Endometrial microvascular endothelial cells (primary cell): ENCODE measurements around the gene ARHGAP26. TPM values are rescaled to one million over a fixed set of nuclear protein-coding genes. Genes with fewer than 3 reads are reported as not detected.

ENCODE experiments used
- in situ Hi-C: cut with HindIII; loops from 2 replicates; pipeline ENCODE4 v1.10.0; 2017; ENCODE audit warnings: low sequenced_read_pairs, low pct_unique_long_range_greater_than_20kb; ENCODE audit errors: inconsistent ontology term
- total RNA-seq: library from RNA; depleted of rRNA; stranded (reverse); fragments of >200 nt; gene quantifications from one replicate; pipeline ENCODE4 v1.2.3, GENCODE V29; 2015; ENCODE audit errors: inconsistent ontology term

Gene ARHGAP26
- total RNA-seq, 1 donor from 2014 or later: 20.4 TPM

GRCh38 chr5:143199161-143199560 lies 429.0 kb downstream of the ARHGAP26 start:
- in situ Hi-C loops: no loop called here

- in situ Hi-C loops: loop anchor here (25.0 kb wide), 2 partner anchors 188 to 612 kb away; partner anchors contain the start of gene HMHB1
Observed at GRCh38 chr5:143199843-143200242, 429.7 kb downstream of the ARHGAP26 start.

- in situ Hi-C loops: loop anchor here (25.0 kb wide), 2 partner anchors 189 to 611 kb away; partner anchors contain the start of gene HMHB1
Observed at GRCh38 chr5:143200781-143201398, 430.7 kb downstream of the ARHGAP26 start.

GRCh38 chr5:143201589-143201988 lies 431.4 kb downstream of the ARHGAP26 start:
- in situ Hi-C loops: loop anchor here (25.0 kb wide), 2 partner anchors 189 to 611 kb away; partner anchors contain the start of gene HMHB1

GRCh38 chr5:143203301-143203956 lies 433.3 kb downstream of the ARHGAP26 start:
- in situ Hi-C loops: loop anchor here (25.0 kb wide), 2 partner anchors 191 to 609 kb away; partner anchors contain the start of gene HMHB1

GRCh38 chr5:143204474-143205246 lies 434.5 kb downstream of the ARHGAP26 start:
- in situ Hi-C loops: loop anchor here (5.0 to 25.0 kb wide), 3 partner anchors 192 to 608 kb away; partner anchors contain the start of gene HMHB1

- in situ Hi-C loops: loop anchor here (5.0 to 25.0 kb wide), 3 partner anchors 192 to 607 kb away; partner anchors contain the start of gene HMHB1
Observed at GRCh38 chr5:143205386-143205785, 435.2 kb downstream of the ARHGAP26 start.

GRCh38 chr5:143205883-143206195 lies 435.7 kb downstream of the ARHGAP26 start:
- in situ Hi-C loops: loop anchor here (5.0 to 25.0 kb wide), 3 partner anchors 191 to 606 kb away; partner anchors contain the start of gene HMHB1

- in situ Hi-C loops: loop anchor here (5.0 to 25.0 kb wide), 3 partner anchors 191 to 606 kb away; partner anchors contain the start of gene HMHB1
Observed at GRCh38 chr5:143206196-143207053, 436.2 kb downstream of the ARHGAP26 start.

- in situ Hi-C loops: loop anchor here (5.0 to 25.0 kb wide), 3 partner anchors 190 to 605 kb away; partner anchors contain the start of gene HMHB1
Observed at GRCh38 chr5:143207058-143207457, 436.9 kb downstream of the ARHGAP26 start.

- in situ Hi-C loops: loop anchor here (5.0 to 25.0 kb wide), 3 partner anchors 190 to 605 kb away; partner anchors contain the start of gene HMHB1
Observed at GRCh38 chr5:143207563-143208364, 437.6 kb downstream of the ARHGAP26 start.

GRCh38 chr5:143208365-143208641 lies 438.1 kb downstream of the ARHGAP26 start:
- in situ Hi-C loops: loop anchor here (5.0 to 25.0 kb wide), 3 partner anchors 189 to 604 kb away; partner anchors contain the start of gene HMHB1

- in situ Hi-C loops: loop anchor here (5.0 to 25.0 kb wide), 3 partner anchors 188 to 603 kb away; partner anchors contain the start of gene HMHB1
Observed at GRCh38 chr5:143208781-143209510, 438.8 kb downstream of the ARHGAP26 start.

- in situ Hi-C loops: loop anchor here (5.0 to 25.0 kb wide), 3 partner anchors 187 to 602 kb away; partner anchors contain the start of gene HMHB1
Observed at GRCh38 chr5:143209881-143210395, 439.8 kb downstream of the ARHGAP26 start.

- in situ Hi-C loops: loop anchor here (25.0 kb wide), 2 partner anchors 198 to 602 kb away; partner anchors contain the start of gene HMHB1
Observed at GRCh38 chr5:143210576-143210975, 440.4 kb downstream of the ARHGAP26 start.

- in situ Hi-C loops: loop anchor here (25.0 kb wide), 2 partner anchors 200 to 600 kb away; partner anchors contain the start of gene HMHB1
Observed at GRCh38 chr5:143212261-143212660, 442.1 kb downstream of the ARHGAP26 start.
